K562 (cell line): ENCODE data around the gene EEFSEC. TPM values are rescaled to one million over a fixed set of nuclear protein-coding genes. Genes with fewer than 3 reads are reported as not detected.

ENCODE experiments used
- ATAC-seq: fragments of 200-7000 bp; cut with Tn5 transposase; 3 replicates; pipeline ENCODE4 v1.9.1; 2020; ENCODE audit warnings: moderate library complexity
- BruUV-seq: library from RNA; stranded (reverse); fragments of 400-500 nt; replicated peaks from 2 replicates; lab custom pipeline; 2021; lab: Mats Ljungman, UMichigan
- CTCF ChIA-PET: fragments of 300-600 bp; formaldehyde crosslinking; extraction: SDS; loops from one replicate; lab custom pipeline; 2021; ENCODE audit warnings: low intra/inter-chr PET ratio; lab: Yijun Ruan, JAX
- POLR2A ChIA-PET: fragments of 300-600, 350-650 bp; sonication (Branson Sonifier 250); formaldehyde crosslinking; extraction: SDS; loops from one replicate; lab custom pipeline; 2021; ENCODE audit warnings: antibody characterized with exemption, inconsistent platforms; lab: Yijun Ruan, JAX
- DNase-seq, 4 experiments: peaks; one replicate each; pipeline versions ENCODE4 v3.0.0 to v3.0.0-alpha.2; 2011 to 2018; ENCODE audit warnings: low spot score in 3 of 4, mixed read lengths in 3 of 4; ENCODE audit errors: extremely low read depth in 1 of 4
- FAIRE-seq: peaks from 2 replicates; lab custom pipeline; 2011; peaks lifted over from hg19 to GRCh38; lab: Jason Lieb, UNC
- H2AFZ ChIP-seq: 2 replicates; pipeline ENCODE4 v1.6.0; 2011; ENCODE audit warnings: low read depth, low read length, control low read depth, inconsistent platforms
- H3K27ac ChIP-seq: fragments of 200-600 bp; 3 replicates; pipeline ENCODE4 v1.8.0; 2011; ENCODE audit warnings: low read depth, mild to moderate bottlenecking, control low read depth, inconsistent platforms, low read length, moderate library complexity, mixed read lengths; ENCODE audit errors: extremely low read depth
- H3K27me3 ChIP-seq, 2 experiments: fragments of 300-600 bp in 1 of 2; 2 replicates in 1 of 2; 3 replicates in 1 of 2; pipeline versions ENCODE4 v1.6.0 to v1.8.0; 2011; ENCODE audit warnings: inconsistent platforms in 2 of 2, low read length in 2 of 2, mild to moderate bottlenecking in 1 of 2, mixed read lengths in 1 of 2, moderate library complexity in 1 of 2; ENCODE audit not compliant: control insufficient read depth in 2 of 2, insufficient read depth in 2 of 2
- H3K36me3 ChIP-seq: fragments of 300-600 bp; 3 replicates; pipeline ENCODE4 v1.8.0; 2011; ENCODE audit warnings: mild to moderate bottlenecking, low read length, inconsistent platforms; ENCODE audit not compliant: control insufficient read depth, insufficient read depth
- H3K4me1 ChIP-seq, 2 experiments: fragments of 200-600 bp in 1 of 2; replicated peaks in 1 of 2; 2 replicates in 1 of 2; 3 replicates in 1 of 2; pipeline versions ENCODE4 v1.5.1 to v1.8.0; 2011; ENCODE audit warnings: inconsistent platforms in 2 of 2, low read length in 2 of 2, mild to moderate bottlenecking in 1 of 2, mixed read lengths in 1 of 2, moderate library complexity in 1 of 2; ENCODE audit not compliant: control insufficient read depth in 2 of 2, insufficient read depth in 2 of 2
- H3K4me2 ChIP-seq: 2 replicates; pipeline ENCODE4 v1.6.1; 2011; ENCODE audit warnings: low read length, control low read depth, inconsistent platforms, mixed read lengths; ENCODE audit not compliant: insufficient read depth
- H3K4me3 ChIP-seq: fragments of 200-600 bp; sonication (generic), shearing (Covaris generic); 2 replicates; pipeline ENCODE4 v1.5.1; 2016; ENCODE audit warnings: control low read depth, inconsistent platforms
- H3K79me2 ChIP-seq: fragments of 200-600 bp; 3 replicates; pipeline ENCODE4 v1.8.0; 2011; ENCODE audit warnings: low read length, inconsistent platforms; ENCODE audit not compliant: control insufficient read depth, insufficient read depth
- H3K9ac ChIP-seq, 2 experiments: 2 replicates each; pipeline versions ENCODE4 v1.6.0 to v1.6.1; 2011; ENCODE audit warnings: low read depth in 2 of 2, low read length in 2 of 2, control low read depth in 1 of 2, inconsistent platforms in 1 of 2, mild to moderate bottlenecking in 1 of 2, mixed read lengths in 1 of 2; ENCODE audit not compliant: insufficient read depth in 1 of 2
- H3K9me1 ChIP-seq: one replicate; pipeline ENCODE4 v1.6.0; 2011; ENCODE audit warnings: inconsistent platforms, mild to moderate bottlenecking, low read length, moderate library complexity; ENCODE audit not compliant: control insufficient read depth, insufficient read depth
- H3K9me3 ChIP-seq: replicated peaks from 2 replicates; pipeline ENCODE4 v1.5.1; 2011; ENCODE audit warnings: low read depth, low read length, inconsistent platforms; ENCODE audit not compliant: control insufficient read depth, insufficient read depth
- H4K20me1 ChIP-seq: replicated peaks from 2 replicates; pipeline ENCODE4 v1.6.1; 2011; ENCODE audit warnings: low read length, inconsistent platforms, mixed read lengths; ENCODE audit not compliant: control insufficient read depth, insufficient read depth
- CBFB ChIP-seq: sonication (generic); formaldehyde crosslinking; IDR thresholded peaks from 2 replicates; pipeline ENCODE4 v1.4.0; 2020; ENCODE audit warnings: mild to moderate bottlenecking, missing genetic modification reagents
- CREM ChIP-seq: IDR thresholded peaks from 2 replicates; pipeline ENCODE4 v1.6.1; 2014; ENCODE audit warnings: antibody characterized with exemption, low read depth
- NUFIP1 ChIP-seq: fragments of 450-650 bp; IDR thresholded peaks from 2 replicates; pipeline ENCODE4 v1.6.1; 2018; ENCODE audit not compliant: partially characterized antibody
- POLR2H ChIP-seq: IDR thresholded peaks from 2 replicates; pipeline ENCODE4 v1.6.1; 2016; ENCODE audit warnings: missing genetic modification characterization, low read depth, mild to moderate bottlenecking, control low read depth, missing compliant biosample characterization, moderate library complexity
- RBM25 ChIP-seq: fragments of 200-400 bp; formaldehyde crosslinking; IDR thresholded peaks from 2 replicates; pipeline ENCODE4 v1.6.1; 2018; ENCODE audit warnings: low read length, low read depth, moderate library complexity; ENCODE audit not compliant: severe bottlenecking
- SP2 ChIP-seq: IDR thresholded peaks from 2 replicates; pipeline ENCODE4 v1.6.1; 2011; ENCODE audit warnings: mild to moderate bottlenecking, low read depth, low read length, moderate library complexity; ENCODE audit not compliant: poor library complexity, severe bottlenecking; ENCODE audit errors: extremely low read depth
- ZNF561 ChIP-seq: fragments of 450-650 bp; formaldehyde crosslinking; conservative IDR thresholded peaks from 2 replicates; pipeline ENCODE4 v1.4.0; 2020; ENCODE audit warnings: mild to moderate bottlenecking, moderate library complexity
- ZNF75A ChIP-seq: fragments of 450-650 bp; formaldehyde crosslinking; IDR thresholded peaks from 2 replicates; pipeline ENCODE4 v1.4.0; 2020; ENCODE audit warnings: mild to moderate bottlenecking
- ZNF76 ChIP-seq: fragments of 250-450 bp; sonication (Bioruptor Pico); IDR thresholded peaks from 2 replicates; pipeline ENCODE4 v1.4.0; 2020; ENCODE audit warnings: mild to moderate bottlenecking, moderate library complexity, borderline replicate concordance
- ZSCAN29 ChIP-seq: fragments of 450-650 bp; IDR thresholded peaks from 2 replicates; pipeline ENCODE4 v1.6.1; 2017
- WGBS: fragments of 100-300 bp; shearing (Covaris generic); methylation state at CpG from one replicate; pipeline ENCODE4 v1.1.6; 2016; ENCODE audit warnings: low coverage, mixed read lengths; ENCODE audit not compliant: insufficient coverage; ENCODE audit errors: missing lambda C conversion rate; 5-methylcytosine and 5-hydroxymethylcytosine counted together
- in situ Hi-C: fragments of 300-500 bp; cut with MboI; formaldehyde crosslinking; loops from 4 replicates; pipeline ENCODE4 v1.15.0; 2018; ENCODE audit warnings: inconsistent platforms, mixed read lengths
- intact Hi-C: fragments of 100-400 bp; cut with micrococcal nuclease; formaldehyde crosslinking; loops from 2 replicates; pipeline ENCODE4 v1.14.2; 2022
- polyA plus RNA-seq, 8 experiments: library from polyadenylated mRNA; depleted of rRNA in 4 of 8; stranded (reverse) in 5 of 8; unstranded in 3 of 8; fragments of >200 nt; fragmentation: Nextera tagmentation in 2 of 8; fragmentation: Illumina TruSeq in 1 of 8; extraction: Ambion mirVana in 2 of 8; extraction: Trizol in 1 of 8; gene quantifications; 2 replicates each; pipeline versions ENCODE4 v1.2.1 to v1.2.3, GENCODE V29; 2011 to 2014; ENCODE audit warnings: inconsistent platforms in 1 of 8, missing spikeins in 1 of 8
- total RNA-seq, 7 experiments: library from RNA; depleted of rRNA in 6 of 7; stranded (reverse); fragments of >200 nt in 6 of 7; fragmentation: Illumina TruSeq in 2 of 7; extraction: Trizol in 2 of 7; gene quantifications; 2 replicates each; pipeline versions ENCODE4 v1.2.1 to v1.2.3, GENCODE V29; 2011 to 2021; ENCODE audit warnings: low replicate concordance in 1 of 7
- TF ChIP-seq, protein P1 (sequence below): sonication (generic); formaldehyde crosslinking; IDR thresholded peaks from 2 replicates; pipeline ENCODE4 v1.8.0; 2023; ENCODE audit warnings: missing genetic modification reagents, mild to moderate bottlenecking, borderline replicate concordance

Gene EEFSEC
- total and polyA plus RNA-seq, 9 of the 15 experiments (the other 6 are each of a cell fraction or from before 2014, with no cell fraction given), result 0.35 to 11.8 (median 7.7) TPM

DNA sequence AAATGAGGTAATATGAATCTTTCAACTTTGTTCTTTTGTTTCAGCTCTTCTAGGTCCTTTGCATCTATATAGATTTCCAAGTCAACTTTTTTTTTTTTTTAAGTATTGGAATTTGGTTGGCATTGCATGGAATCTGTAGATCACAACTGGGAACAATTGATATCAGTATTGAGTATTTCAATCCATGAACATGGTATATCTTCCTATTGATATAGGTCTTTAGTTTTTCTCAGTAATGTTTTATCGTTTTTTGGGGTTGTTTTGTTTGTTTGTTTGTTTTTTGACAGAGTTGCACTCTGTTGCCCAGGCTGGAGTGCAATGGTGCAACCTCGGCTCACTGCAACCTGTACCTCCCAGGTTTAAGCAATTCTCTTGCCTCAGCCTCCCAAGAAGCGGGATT lies 137.2 kb downstream of the EEFSEC start:
- Histone ChIP-seq H4K20me1 (no peaks in the 10 kb centered on the region), H3K9me3 (no peaks in the 10 kb centered on the region), H3K4me1 (no peaks in the 10 kb centered on the region; a peak in 1 of 5 replicates), H3K79me2 (no peaks in the 10 kb centered on the region), H3K27me3 (no peaks in the 10 kb centered on the region), H3K27ac (no peak overlapping the region), H2AFZ (no peak overlapping the region), H3K4me2 (no peak overlapping the region), H3K4me3 (no peak overlapping the region), H3K36me3 (peaks cover 3% of the 10 kb centered on the region; the same call in 1 of the 3 replicates), H3K9ac (no peak overlapping the region), H3K9me1 (no peaks in the 10 kb centered on the region)
- ATAC-seq (no peak), FAIRE-seq (no peak), DNase-seq (no peak)
- 59% methylated on average over 3 of the region's 3 CpGs for whole genome bisulfite sequencing
- TF ChIP-seq SP2 (no peak), NUFIP1 (no peak)
- in situ Hi-C loops, result no loop called here
- intact Hi-C loops, result no loop called here
- CTCF ChIA-PET, result no interaction called here
- no TSS peak for BruUV-seq
- POLR2A ChIA-PET, result no interaction called here

GRCh38 chr3:128293930-128294329 lies 140.6 kb downstream of the EEFSEC start:
- DNase-seq (no peak), ATAC-seq (no peak), FAIRE-seq (no peak)
- CTCF ChIA-PET, result no interaction called here
- Histone ChIP-seq H3K9me1 (no peaks in the 10 kb centered on the region), H3K27ac (no peak overlapping the region), H3K4me3 (no peak overlapping the region), H3K9me3 (no peaks in the 10 kb centered on the region), H2AFZ (no peak overlapping the region), H3K79me2 (no peaks in the 10 kb centered on the region), H3K27me3 (no peaks in the 10 kb centered on the region), H3K36me3 (0 out of 3 replicates have a peak, but pooled peaks cover 3% of the 10 kb centered on the region), H3K9ac (no peak overlapping the region), H4K20me1 (no peaks in the 10 kb centered on the region), H3K4me2 (no peak overlapping the region), H3K4me1 (no peaks in the 10 kb centered on the region; a peak in 1 of 5 replicates)
- WGBS, result 60% methylated on average over 1 of the region's 1 CpG
- TF ChIP-seq RBM25 (no peak), ZSCAN29 (no peak), ZNF75A (CRISPR knock-in tag) (no peak), CBFB (CRISPR knock-in tag) (no peak), ZNF561 (CRISPR knock-in tag) (no peak), CREM (no peak), ZNF76 (CRISPR knock-in tag) (no peak), POLR2H (tag) (no peak)
- TF ChIP-seq, protein P1, sequence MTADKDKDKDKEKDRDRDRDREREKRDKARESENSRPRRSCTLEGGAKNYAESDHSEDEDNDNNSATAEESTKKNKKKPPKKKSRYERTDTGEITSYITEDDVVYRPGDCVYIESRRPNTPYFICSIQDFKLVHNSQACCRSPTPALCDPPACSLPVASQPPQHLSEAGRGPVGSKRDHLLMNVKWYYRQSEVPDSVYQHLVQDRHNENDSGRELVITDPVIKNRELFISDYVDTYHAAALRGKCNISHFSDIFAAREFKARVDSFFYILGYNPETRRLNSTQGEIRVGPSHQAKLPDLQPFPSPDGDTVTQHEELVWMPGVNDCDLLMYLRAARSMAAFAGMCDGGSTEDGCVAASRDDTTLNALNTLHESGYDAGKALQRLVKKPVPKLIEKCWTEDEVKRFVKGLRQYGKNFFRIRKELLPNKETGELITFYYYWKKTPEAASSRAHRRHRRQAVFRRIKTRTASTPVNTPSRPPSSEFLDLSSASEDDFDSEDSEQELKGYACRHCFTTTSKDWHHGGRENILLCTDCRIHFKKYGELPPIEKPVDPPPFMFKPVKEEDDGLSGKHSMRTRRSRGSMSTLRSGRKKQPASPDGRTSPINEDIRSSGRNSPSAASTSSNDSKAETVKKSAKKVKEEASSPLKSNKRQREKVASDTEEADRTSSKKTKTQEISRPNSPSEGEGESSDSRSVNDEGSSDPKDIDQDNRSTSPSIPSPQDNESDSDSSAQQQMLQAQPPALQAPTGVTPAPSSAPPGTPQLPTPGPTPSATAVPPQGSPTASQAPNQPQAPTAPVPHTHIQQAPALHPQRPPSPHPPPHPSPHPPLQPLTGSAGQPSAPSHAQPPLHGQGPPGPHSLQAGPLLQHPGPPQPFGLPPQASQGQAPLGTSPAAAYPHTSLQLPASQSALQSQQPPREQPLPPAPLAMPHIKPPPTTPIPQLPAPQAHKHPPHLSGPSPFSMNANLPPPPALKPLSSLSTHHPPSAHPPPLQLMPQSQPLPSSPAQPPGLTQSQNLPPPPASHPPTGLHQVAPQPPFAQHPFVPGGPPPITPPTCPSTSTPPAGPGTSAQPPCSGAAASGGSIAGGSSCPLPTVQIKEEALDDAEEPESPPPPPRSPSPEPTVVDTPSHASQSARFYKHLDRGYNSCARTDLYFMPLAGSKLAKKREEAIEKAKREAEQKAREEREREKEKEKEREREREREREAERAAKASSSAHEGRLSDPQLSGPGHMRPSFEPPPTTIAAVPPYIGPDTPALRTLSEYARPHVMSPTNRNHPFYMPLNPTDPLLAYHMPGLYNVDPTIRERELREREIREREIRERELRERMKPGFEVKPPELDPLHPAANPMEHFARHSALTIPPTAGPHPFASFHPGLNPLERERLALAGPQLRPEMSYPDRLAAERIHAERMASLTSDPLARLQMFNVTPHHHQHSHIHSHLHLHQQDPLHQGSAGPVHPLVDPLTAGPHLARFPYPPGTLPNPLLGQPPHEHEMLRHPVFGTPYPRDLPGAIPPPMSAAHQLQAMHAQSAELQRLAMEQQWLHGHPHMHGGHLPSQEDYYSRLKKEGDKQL (CRISPR knock-in tag), result no peak
- in situ Hi-C loops, result no loop called here
- intact Hi-C loops, result no loop called here
- BruUV-seq, result no TSS peak
- POLR2A ChIA-PET, result no interaction called here
